Lung (tissue), 12 donors: ENCODE data around the gene TMEM181. TPM values are rescaled to one million over a fixed set of nuclear protein-coding genes. Genes with fewer than 3 reads are reported as not detected.
"Not testable (repeated sequence)": the region's sequence is repeated elsewhere in the genome, so short reads cannot be mapped to it uniquely, and the experiment has no call there.

ENCODE experiments used
- ATAC-seq: fragments of 200-7000 bp; cut with Tn5 transposase; one replicate; pipeline ENCODE4 v1.9.1; 2020; ENCODE audit warnings: moderate number of reproducible peaks; ENCODE audit not compliant: insufficient read depth, low FRiP score
- DNase-seq, 3 donors: peaks; one replicate each; pipeline ENCODE4 v3.0.0-alpha.2; 2013 to 2017
- H3K27ac ChIP-seq, 2 donors: one replicate each; pipeline ENCODE4 v1.5.1; 2013; ENCODE audit warnings: mild to moderate bottlenecking in 2 of 2, moderate library complexity in 2 of 2, control low read depth in 1 of 2, inconsistent platforms in 1 of 2, low read depth in 1 of 2, low read length in 1 of 2
- H3K27me3 ChIP-seq, 3 donors: one replicate each; pipeline ENCODE4 v1.5.1; 2013; ENCODE audit warnings: low read length in 2 of 3; ENCODE audit not compliant: control insufficient read depth in 3 of 3, insufficient read depth in 3 of 3
- H3K36me3 ChIP-seq, 4 donors: one replicate each; pipeline ENCODE4 v1.5.1; 2013; ENCODE audit warnings: low read length in 4 of 4, mild to moderate bottlenecking in 1 of 4, moderate library complexity in 1 of 4; ENCODE audit not compliant: control insufficient read depth in 4 of 4, insufficient read depth in 4 of 4
- H3K4me1 ChIP-seq, 5 donors: one replicate each; pipeline ENCODE4 v1.5.1; 2013; ENCODE audit warnings: low read length in 5 of 5, mild to moderate bottlenecking in 2 of 5, moderate library complexity in 1 of 5; ENCODE audit not compliant: control insufficient read depth in 5 of 5, insufficient read depth in 5 of 5
- H3K4me3 ChIP-seq: one replicate; pipeline ENCODE4 v1.5.1; 2013; ENCODE audit warnings: mild to moderate bottlenecking, control low read depth, moderate library complexity
- H3K9ac ChIP-seq, 2 donors: one replicate each; pipeline ENCODE4 v1.5.1; 2013; ENCODE audit warnings: low read length in 2 of 2, control low read depth in 1 of 2; ENCODE audit not compliant: insufficient read depth in 1 of 2
- H3K9me3 ChIP-seq, 4 donors: one replicate each; pipeline ENCODE4 v1.5.1; 2013; ENCODE audit warnings: low read length in 3 of 4, mild to moderate bottlenecking in 1 of 4, moderate library complexity in 1 of 4; ENCODE audit not compliant: control insufficient read depth in 4 of 4, insufficient read depth in 3 of 4
- CTCF ChIP-seq: IDR thresholded peaks from 2 replicates; pipeline ENCODE4 v1.5.1; 2012; ENCODE audit warnings: mild to moderate bottlenecking; ENCODE audit errors: control extremely low read depth, extremely low read depth
- WGBS, 2 donors: extraction: QIAGEN DNeasy Blood & Tissue Kit; methylation state at CpG; one replicate each; pipeline ENCODE4 v1.1.7; 2013; 5-methylcytosine and 5-hydroxymethylcytosine counted together
- polyA plus RNA-seq, 2 donors: library from polyadenylated mRNA; stranded (reverse); fragments of 200-250 nt; gene quantifications; one replicate each; pipeline ENCODE4 v1.2.1, GENCODE V29; 2013
- total RNA-seq, 2 donors: library from RNA; depleted of rRNA in 1 of 2; stranded (reverse); fragments of >200 nt in 1 of 2; gene quantifications; one replicate each; pipeline ENCODE4 v1.2.1, GENCODE V29; 2014 to 2021
- donor health status: control.
- donor health status: control.
- donor health status: Bipolar disorder and iron deficiency.
- donor health status: healthy.
- donor health status: DM: yes; HTN: yes; CAD: no.

Gene TMEM181
- total and polyA plus RNA-seq, 4 donors, result 14.5 to 28.5 (median 20.5) TPM

GRCh38 chr6:158518191-158519127 lies 41.4 kb upstream of the TMEM181 start:
- no peak overlapping the region for H3K27ac ChIP-seq
- TF ChIP-seq CTCF, result peak; percentile 33
- H3K36me3 ChIP-seq, result no peaks in the 10 kb centered on the region
- DNase-seq, result peak; percentile 51 to 71 (median 62)
- peaks cover 0 to 4% (median 0%) of the 10 kb centered on the region in 4 donors for H3K9me3 ChIP-seq
- peak; percentile 71 for ATAC-seq
- H3K4me3 ChIP-seq, result no peak overlapping the region
- H3K27me3 ChIP-seq, result peaks cover 0 to 40% (median 18%) of the 10 kb centered on the region in 3 donors
- 7 to 11% methylated on average over 18 of the region's 18 CpGs for WGBS, 2 donors
- H3K9ac ChIP-seq, result no peak overlapping the region
- H3K4me1 ChIP-seq, result peaks cover 0 to 11% (median 5%) of the 10 kb centered on the region in 5 donors

GRCh38 chr6:158519300-158519699 lies 40.6 kb upstream of the TMEM181 start:
- no peak overlapping the region for H3K27ac ChIP-seq
- H3K9ac ChIP-seq, result no peak overlapping the region
- peaks cover 0 to 40% (median 18%) of the 10 kb centered on the region in 3 donors for H3K27me3 ChIP-seq
- no peak for TF ChIP-seq CTCF
- H3K4me1 ChIP-seq, result peaks cover 0 to 11% (median 5%) of the 10 kb centered on the region in 5 donors
- ATAC-seq (no peak), DNase-seq (no peak)
- 63 to 70% methylated on average over 3 of the region's 3 CpGs for WGBS, 2 donors
- H3K4me3 ChIP-seq, result no peak overlapping the region
- H3K9me3 ChIP-seq, result peaks cover 0 to 9% (median 0%) of the 10 kb centered on the region in 4 donors
- no peaks in the 10 kb centered on the region for H3K36me3 ChIP-seq

- H3K4me3 ChIP-seq, result no peak overlapping the region
- whole genome bisulfite sequencing, 2 donors, result 54 to 84% methylated on average over 4 of the region's 4 CpGs
- H3K9me3 ChIP-seq, result peaks cover 0 to 11% (median 0%) of the 10 kb centered on the region in 4 donors
- peaks cover 0 to 11% (median 5%) of the 10 kb centered on the region in 5 donors for H3K4me1 ChIP-seq
- no peak for TF ChIP-seq CTCF
- H3K27ac ChIP-seq, result no peak overlapping the region
- no peaks in the 10 kb centered on the region for H3K36me3 ChIP-seq
- H3K9ac ChIP-seq, result no peak overlapping the region
- H3K27me3 ChIP-seq, result peaks cover 0 to 40% (median 18%) of the 10 kb centered on the region in 3 donors
- DNase-seq (no peak), ATAC-seq (no peak)
Observed at GRCh38 chr6:158519761-158520160, 40.1 kb upstream of the TMEM181 start.

- Histone ChIP-seq H3K4me1 (peaks cover 0 to 11% (median 4%) of the 10 kb centered on the region in 5 donors), H3K27me3 (peaks cover 0 to 35% (median 18%) of the 10 kb centered on the region in 3 donors), H3K9me3 (peaks cover 0 to 12% (median 0%) of the 10 kb centered on the region in 4 donors), H3K27ac (peak overlapping the region in 1 of 2 donors; percentile 56)
- H3K4me3 ChIP-seq, ATAC-seq, DNase-seq, H3K36me3 ChIP-seq, H3K9ac ChIP-seq: not testable (repeated sequence)
- WGBS, 2 donors, result 79 to 86% methylated on average over 7 of the region's 7 CpGs
Observed at GRCh38 chr6:158520975-158521374, 38.9 kb upstream of the TMEM181 start.
